Loucy (cell line): ENCODE measurements around the gene STMN3.

Experiments
- H2AFZ ChIP-seq: fragments of 200-600 bp; sonication (generic); 2 replicates; pipeline ENCODE4 v1.6.0; 2016; ENCODE audit warnings: antibody characterized with exemption, mild to moderate bottlenecking, low read length, moderate library complexity
- H3F3A ChIP-seq: fragments of 200-600 bp; 2 replicates; pipeline ENCODE4 v1.6.0; 2016; ENCODE audit warnings: antibody characterized with exemption, low read depth, mild to moderate bottlenecking
- H3K27me3 ChIP-seq: fragments of 200-600 bp; sonication (generic); 2 replicates; pipeline ENCODE4 v1.6.1; 2014; ENCODE audit warnings: low read length, mild to moderate bottlenecking; ENCODE audit not compliant: insufficient read depth, poor library complexity, severe bottlenecking
- H3K36me3 ChIP-seq: fragments of 200-600 bp; sonication (generic); 2 replicates; pipeline ENCODE4 v1.6.1; 2016; ENCODE audit warnings: low read length; ENCODE audit not compliant: insufficient read depth
- H3K4me1 ChIP-seq: fragments of 200-600 bp; sonication (generic); 2 replicates; pipeline ENCODE4 v1.5.1; 2014; ENCODE audit warnings: low read length, mild to moderate bottlenecking; ENCODE audit not compliant: insufficient read depth, poor library complexity, severe bottlenecking
- H3K4me2 ChIP-seq: fragments of 200-600 bp; sonication (generic); 2 replicates; pipeline ENCODE4 v1.6.0; 2014; ENCODE audit warnings: antibody characterized with exemption, low read length, low read depth, mild to moderate bottlenecking; ENCODE audit not compliant: poor library complexity, severe bottlenecking
- H3K4me3 ChIP-seq: fragments of 200-600 bp; sonication (generic); 2 replicates; pipeline ENCODE4 v1.5.1; 2014; ENCODE audit warnings: low read length, mild to moderate bottlenecking, mixed read lengths; ENCODE audit not compliant: poor library complexity, severe bottlenecking
- H3K79me2 ChIP-seq: fragments of 200-600 bp; sonication (generic); 2 replicates; pipeline ENCODE4 v1.6.1; 2014; ENCODE audit warnings: low read length; ENCODE audit not compliant: insufficient read depth
- H3K9ac ChIP-seq: fragments of 200-600 bp; sonication (generic); 2 replicates; pipeline ENCODE4 v1.6.0; 2014; ENCODE audit warnings: mild to moderate bottlenecking, low read depth, low read length, moderate library complexity; ENCODE audit not compliant: poor library complexity, severe bottlenecking
- H3K9me2 ChIP-seq: fragments of 200-600 bp; sonication (generic); replicated peaks from 2 replicates; pipeline ENCODE4 v1.6.1; 2016; ENCODE audit warnings: low read depth, low read length, mixed read lengths
- H3K9me3 ChIP-seq: fragments of 200-600 bp; sonication (generic); 2 replicates; pipeline ENCODE4 v1.6.1; 2014; ENCODE audit warnings: mild to moderate bottlenecking, antibody characterized with exemption, low read length, low read depth; ENCODE audit not compliant: insufficient read depth
- H4K20me1 ChIP-seq: fragments of 200-600 bp; sonication (generic); 2 replicates; pipeline ENCODE4 v1.6.0; 2014; ENCODE audit warnings: antibody characterized with exemption, low read length, mild to moderate bottlenecking; ENCODE audit not compliant: insufficient read depth, poor library complexity, severe bottlenecking
- CTCF ChIP-seq: fragments of 200-600 bp; sonication (generic); conservative IDR thresholded peaks from 2 replicates; pipeline ENCODE4 v1.5.1; 2014; ENCODE audit warnings: mild to moderate bottlenecking, antibody characterized with exemption, low read length
- EZH2phosphoT487 ChIP-seq: fragments of 200-600 bp; IDR thresholded peaks from 2 replicates; pipeline ENCODE4 v1.6.1; 2018; ENCODE audit warnings: antibody characterized with exemption, mild to moderate bottlenecking, moderate library complexity, borderline replicate concordance

Gene STMN3

GRCh38 chr20:63648895-63649589 is 4.2 kb downstream of the STMN3 start:
- Histone ChIP-seq H2AFZ (no peak overlapping the region), H3K79me2 (peaks cover 41% of the 10 kb centered on the region), H3K4me2 (peak overlapping the region; percentile 5), H3K9me2 (no peaks in the 10 kb centered on the region), H3K27me3 (no peaks in the 10 kb centered on the region), H3K36me3 (peaks cover 2% of the 10 kb centered on the region; the same call in 1 of the 2 replicates), H4K20me1 (peaks cover 19% of the 10 kb centered on the region), H3K4me1 (peaks cover 13% of the 10 kb centered on the region), H3F3A (no peaks in the 10 kb centered on the region), H3K9me3 (no peaks in the 10 kb centered on the region), H3K4me3 (no peak overlapping the region), H3K9ac (no peak overlapping the region)
- no peak for TF ChIP-seq CTCF
- TF ChIP-seq EZH2phosphoT487 = no peak

- Histone ChIP-seq H3K9me2 (no peaks in the 10 kb centered on the region), H2AFZ (no peak overlapping the region), H3K4me2 (no peak overlapping the region), H3K9ac (no peak overlapping the region), H3K27me3 (no peaks in the 10 kb centered on the region), H3K4me1 (peaks cover 12% of the 10 kb centered on the region), H3K4me3 (no peak overlapping the region), H3K79me2 (peaks cover 42% of the 10 kb centered on the region), H3K36me3 (peaks cover 4% of the 10 kb centered on the region; the same call in 1 of the 2 replicates), H3F3A (no peaks in the 10 kb centered on the region), H4K20me1 (peaks cover 25% of the 10 kb centered on the region), H3K9me3 (no peaks in the 10 kb centered on the region)
- TF ChIP-seq EZH2phosphoT487 (no peak), CTCF (no peak)
Measured at GRCh38 chr20:63648190-63648589, 5.0 kb downstream of the STMN3 start.

- Histone ChIP-seq H3K9me3 (no peaks in the 10 kb centered on the region), H3K9me2 (no peaks in the 10 kb centered on the region), H3K9ac (no peak overlapping the region), H4K20me1 (peaks cover 13% of the 10 kb centered on the region), H2AFZ (no peak overlapping the region), H3K27me3 (no peaks in the 10 kb centered on the region), H3K36me3 (peaks cover 4% of the 10 kb centered on the region; the same call in 1 of the 2 replicates), H3K4me2 (no peak overlapping the region), H3K4me1 (peaks cover 8% of the 10 kb centered on the region), H3K4me3 (no peak overlapping the region), H3K79me2 (peaks cover 23% of the 10 kb centered on the region), H3F3A (no peaks in the 10 kb centered on the region; the same call in 1 of the 2 replicates)
- no peak for TF ChIP-seq EZH2phosphoT487
- no peak for TF ChIP-seq CTCF
Measured at GRCh38 chr20:63645218-63645617, 8.0 kb downstream of the STMN3 start.
